A673 (cell line): ENCODE results near the gene CSTF3. TPM values are rescaled to one million over a fixed set of nuclear protein-coding genes. Genes with fewer than 3 reads are reported as not detected.
"Not testable (repeated sequence)": the region's sequence is repeated elsewhere in the genome, so short reads cannot be mapped to it uniquely, and the experiment has no call there.

Experiments
- BruUV-seq: library from RNA; stranded (reverse); fragments of 400-500 nt; replicated peaks from 2 replicates; lab custom pipeline; 2021; lab: Mats Ljungman, UMichigan
- CTCF ChIA-PET: fragments of 300-600 bp; sonication (Branson Sonifier 250); formaldehyde crosslinking; loops from one replicate; lab custom pipeline; 2022; ENCODE audit warnings: antibody characterized with exemption; lab: Charles Lee
- POLR2A ChIA-PET: fragments of 300-600 bp; sonication (Branson Sonifier 250); formaldehyde crosslinking; loops from one replicate; lab custom pipeline; 2022; ENCODE audit warnings: antibody characterized with exemption; ENCODE audit not compliant: low non-redundant PET; lab: Charles Lee
- DNase-seq: peaks from one replicate; pipeline ENCODE4 v3.0.0-alpha.2; 2015; ENCODE audit warnings: low spot score
- H3K27ac ChIP-seq: fragments of 200-600 bp; sonication (generic); 2 replicates; pipeline ENCODE4 v1.5.1; 2016; ENCODE audit warnings: mixed run types, low read depth, mild to moderate bottlenecking, mixed read lengths, antibody characterized with exemption, low read length; ENCODE audit not compliant: poor library complexity, severe bottlenecking
- H3K27me3 ChIP-seq: fragments of 200-600 bp; sonication (generic); replicated peaks from 2 replicates; pipeline ENCODE4 v1.6.1; 2017; ENCODE audit warnings: mixed run types, low read depth, mild to moderate bottlenecking, mixed read lengths, antibody characterized with exemption, low read length; ENCODE audit not compliant: insufficient read depth, poor library complexity
- H3K36me3 ChIP-seq: fragments of 200-600 bp; sonication (generic); 2 replicates; pipeline ENCODE4 v1.6.1; 2016; ENCODE audit warnings: mixed run types, mild to moderate bottlenecking, mixed read lengths, antibody characterized with exemption, low read length; ENCODE audit not compliant: insufficient read depth, poor library complexity, severe bottlenecking
- H3K4me1 ChIP-seq: fragments of 200-600 bp; sonication (generic); 2 replicates; pipeline ENCODE4 v1.6.1; 2017; ENCODE audit warnings: mixed run types, mild to moderate bottlenecking, mixed read lengths, antibody characterized with exemption, low read length; ENCODE audit not compliant: insufficient read depth, poor library complexity, severe bottlenecking
- H3K4me3 ChIP-seq: fragments of 200-600 bp; sonication (generic); 2 replicates; pipeline ENCODE4 v1.5.1; 2016; ENCODE audit warnings: low read depth, mixed run types, mild to moderate bottlenecking, mixed read lengths, low read length; ENCODE audit not compliant: poor library complexity, severe bottlenecking
- H3K9me3 ChIP-seq: fragments of 200-600 bp; sonication (generic); 2 replicates; pipeline ENCODE4 v1.6.1; 2016; ENCODE audit warnings: mixed run types, low read depth, mild to moderate bottlenecking, mixed read lengths, antibody characterized with exemption, low read length; ENCODE audit not compliant: poor library complexity, severe bottlenecking
- CTCF ChIP-seq: fragments of 300-800, 200-600 bp; sonication (generic); conservative IDR thresholded peaks from 2 replicates; pipeline ENCODE4 v1.5.1; 2017; ENCODE audit warnings: low read depth, mild to moderate bottlenecking, antibody characterized with exemption, low read length, moderate library complexity, mixed read lengths
- EZH2 ChIP-seq: fragments of 200-600 bp; sonication (generic); IDR thresholded peaks from 2 replicates; pipeline ENCODE4 v1.6.1; 2017; ENCODE audit warnings: borderline replicate concordance, low read depth, mild to moderate bottlenecking, mixed read lengths, antibody characterized with exemption, low read length; ENCODE audit not compliant: poor library complexity, severe bottlenecking
- intact Hi-C: fragments of 100-400 bp; cut with micrococcal nuclease; formaldehyde crosslinking; loops from one replicate; pipeline ENCODE4 v1.10.0; 2022; ENCODE audit not compliant: unreplicated experiment
- total RNA-seq: library from RNA; stranded (reverse); gene quantifications from 2 replicates; pipeline ENCODE4 v1.2.3, GENCODE V29; 2021

Gene CSTF3
- total RNA-seq, 1 experiment from 2014 or later: 121 TPM

- no peaks in the 10 kb centered on the region for H3K36me3 ChIP-seq
- H3K27ac ChIP-seq: no peak overlapping the region
- H3K4me3 ChIP-seq: no peak overlapping the region
- no peaks in the 10 kb centered on the region for H3K9me3 ChIP-seq
- H3K27me3 ChIP-seq: no peaks in the 10 kb centered on the region
- POLR2A ChIA-PET: no interaction called here
- TF ChIP-seq CTCF: no peak
- no peak for TF ChIP-seq EZH2
- H3K4me1 ChIP-seq: no peaks in the 10 kb centered on the region
- no peak for DNase-seq
- no TSS peak for BruUV-seq
- intact Hi-C loops: no loop called here
- CTCF ChIA-PET: no interaction called here
Measured at GRCh38 chr11:33177676-33178336, 16.5 kb upstream of the CSTF3 start.

DNA sequence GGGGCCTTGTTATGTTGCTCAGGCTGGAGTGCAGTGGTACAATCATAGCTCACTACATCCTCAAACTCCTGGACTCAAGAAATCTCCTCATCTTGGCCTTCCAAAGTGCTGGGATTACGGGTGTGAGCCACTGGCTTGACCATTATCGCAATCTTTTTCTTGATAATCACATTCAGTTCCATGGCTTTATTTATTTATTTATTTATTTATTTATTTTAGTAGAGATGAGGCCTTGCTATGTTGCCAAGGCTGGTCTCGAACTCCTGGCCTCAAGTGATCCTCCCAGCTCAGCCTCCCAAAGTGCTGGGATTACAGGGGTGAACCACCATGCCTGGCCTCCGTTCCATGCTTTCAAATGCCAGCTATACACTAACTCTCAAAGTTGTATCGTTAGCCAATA, 15.5 kb upstream of the CSTF3 start:
- H3K9me3 ChIP-seq, BruUV-seq, CTCF ChIA-PET, H3K36me3 ChIP-seq, POLR2A ChIA-PET, H3K27ac ChIP-seq, H3K27me3 ChIP-seq, DNase-seq, H3K4me3 ChIP-seq, H3K4me1 ChIP-seq, intact Hi-C loops: not testable (repeated sequence)

DNA sequence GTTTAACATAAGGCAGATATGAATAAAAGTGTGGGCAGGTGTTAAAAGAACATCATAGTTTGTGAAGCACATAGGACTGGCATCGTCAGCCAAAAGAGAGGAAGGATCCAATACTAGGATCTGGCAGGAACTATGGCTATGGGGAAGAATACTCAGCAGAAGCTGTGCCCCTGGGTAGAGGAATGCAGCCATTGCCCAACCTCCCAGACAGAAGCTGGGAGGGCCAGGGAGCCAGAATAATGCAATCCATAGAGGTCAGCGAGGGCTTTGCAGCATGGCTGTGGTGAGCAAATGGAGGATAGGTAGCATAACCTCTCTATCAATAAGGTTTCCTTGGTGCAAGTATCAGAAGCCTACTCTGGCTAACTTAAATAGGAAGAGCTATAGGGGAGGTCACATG, 11.7 kb upstream of the CSTF3 start:
- intact Hi-C loops: no loop called here
- H3K27ac ChIP-seq: no peak overlapping the region
- CTCF ChIA-PET: no interaction called here
- no peaks in the 10 kb centered on the region for H3K27me3 ChIP-seq
- POLR2A ChIA-PET: interaction anchor here (0.7 kb wide), 1 partner anchor 247 kb away, joined by 4 read pairs; no protein-coding TSS in a partner anchor
- TF ChIP-seq EZH2: no peak
- no peak for TF ChIP-seq CTCF
- BruUV-seq: no TSS peak
- H3K36me3 ChIP-seq: no peaks in the 10 kb centered on the region
- no peak overlapping the region for H3K4me3 ChIP-seq
- H3K4me1 ChIP-seq: no peaks in the 10 kb centered on the region
- no peak for DNase-seq
- no peaks in the 10 kb centered on the region for H3K9me3 ChIP-seq

- ChIA-PET POLR2A (no interaction called here), CTCF (no interaction called here)
- no TSS peak for BruUV-seq
- no peaks in the 10 kb centered on the region for H3K9me3 ChIP-seq
- H3K4me1 ChIP-seq: no peaks in the 10 kb centered on the region
- H3K4me3 ChIP-seq: no peak overlapping the region
- H3K27ac ChIP-seq: no peak overlapping the region
- H3K36me3 ChIP-seq: no peaks in the 10 kb centered on the region
- H3K27me3 ChIP-seq: no peaks in the 10 kb centered on the region
- DNase-seq: no peak
- TF ChIP-seq CTCF (no peak), EZH2 (no peak)
- intact Hi-C loops: no loop called here
Measured at GRCh38 chr11:33172345-33172744, 11.1 kb upstream of the CSTF3 start.
